Mucosa of descending colon (tissue), 3 donors: Measurements from ENCODE around the gene APOC3. TPM values are rescaled to one million over a fixed set of nuclear protein-coding genes. Genes with fewer than 3 reads are reported as not detected.

Experiments
- ATAC-seq: fragments of 200-7000 bp; cut with Tn5 transposase; one replicate; pipeline ENCODE4 v1.9.1; 2020; ENCODE audit warnings: mild to moderate bottlenecking, moderate library complexity
- DNase-seq, 3 donors: peaks; one replicate each; pipeline ENCODE4 v3.0.0-alpha.2; 2020
- H3K36me3 ChIP-seq: fragments of 200-600 bp; one replicate; pipeline ENCODE4 v1.8.0; 2021; ENCODE audit warnings: low read depth, mild to moderate bottlenecking
- H3K4me1 ChIP-seq: fragments of 200-600 bp; one replicate; pipeline ENCODE4 v1.8.0; 2021; ENCODE audit warnings: low read depth, mild to moderate bottlenecking
- H3K4me3 ChIP-seq: fragments of 200-600 bp; one replicate; pipeline ENCODE4 v1.8.0; 2021; ENCODE audit warnings: mild to moderate bottlenecking
- H3K9me3 ChIP-seq: fragments of 200-600 bp; one replicate; pipeline ENCODE4 v1.8.0; 2021; ENCODE audit warnings: mild to moderate bottlenecking
- intact Hi-C, 2 donors: fragments of 100-400 bp; cut with DNase I in 1 of 2; cut with micrococcal nuclease in 1 of 2; formaldehyde crosslinking; loops; one replicate each; pipeline versions ENCODE4 v1.11.0 to v1.11.1; 2022; cut with DNase I, micrococcal nuclease
- total RNA-seq, 3 donors: library from RNA; stranded (reverse); fragmentation: NEBNext Ultra II Directional in 2 of 3; extraction: Animal tissue kit (Norgen Biotek cat#: 25700) in 2 of 3; gene quantifications; one replicate each; pipeline versions ENCODE4 v1.2.1 to v1.2.4, GENCODE V29; 2021 to 2023
- TF ChIP-seq, protein P1 (sequence below): fragments of 200-600 bp; IDR thresholded peaks from one replicate; pipeline ENCODE4 v1.8.0; 2022; ENCODE audit warnings: antibody characterized with exemption, mild to moderate bottlenecking
- donor health status: DM: no; HTN: no; CAD: no; lungs with moderate emphysema.
- donor health status: DM: no; HTN: no; CAD: no.
- donor health status: DM: no; HTN: yes; CAD: no.

Gene APOC3
- total RNA-seq, 3 donors from 2014 or later: 0.60 TPM; not detected in 2

GRCh38 chr11:116869610-116870009 is 39.9 kb downstream of the APOC3 start:
- intact Hi-C loops: no loop called here
- no peaks in the 10 kb centered on the region for H3K4me1 ChIP-seq
- no peaks in the 10 kb centered on the region for H3K9me3 ChIP-seq
- DNase-seq (no peak), ATAC-seq (no peak)
- no peaks in the 10 kb centered on the region for H3K36me3 ChIP-seq
- TF ChIP-seq, protein P1, sequence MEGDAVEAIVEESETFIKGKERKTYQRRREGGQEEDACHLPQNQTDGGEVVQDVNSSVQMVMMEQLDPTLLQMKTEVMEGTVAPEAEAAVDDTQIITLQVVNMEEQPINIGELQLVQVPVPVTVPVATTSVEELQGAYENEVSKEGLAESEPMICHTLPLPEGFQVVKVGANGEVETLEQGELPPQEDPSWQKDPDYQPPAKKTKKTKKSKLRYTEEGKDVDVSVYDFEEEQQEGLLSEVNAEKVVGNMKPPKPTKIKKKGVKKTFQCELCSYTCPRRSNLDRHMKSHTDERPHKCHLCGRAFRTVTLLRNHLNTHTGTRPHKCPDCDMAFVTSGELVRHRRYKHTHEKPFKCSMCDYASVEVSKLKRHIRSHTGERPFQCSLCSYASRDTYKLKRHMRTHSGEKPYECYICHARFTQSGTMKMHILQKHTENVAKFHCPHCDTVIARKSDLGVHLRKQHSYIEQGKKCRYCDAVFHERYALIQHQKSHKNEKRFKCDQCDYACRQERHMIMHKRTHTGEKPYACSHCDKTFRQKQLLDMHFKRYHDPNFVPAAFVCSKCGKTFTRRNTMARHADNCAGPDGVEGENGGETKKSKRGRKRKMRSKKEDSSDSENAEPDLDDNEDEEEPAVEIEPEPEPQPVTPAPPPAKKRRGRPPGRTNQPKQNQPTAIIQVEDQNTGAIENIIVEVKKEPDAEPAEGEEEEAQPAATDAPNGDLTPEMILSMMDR: no peak
- no peak overlapping the region for H3K4me3 ChIP-seq

- intact Hi-C loops: no loop called here
Observed at GRCh38 chr11:116870054-116870453, 40.3 kb downstream of the APOC3 start.

GRCh38 chr11:116871248-116871647 is 41.5 kb downstream of the APOC3 start:
- TF ChIP-seq, protein P1: no peak
- DNase-seq (no peak), ATAC-seq (peak; percentile 78)
- Histone ChIP-seq H3K9me3 (no peaks in the 10 kb centered on the region), H3K36me3 (no peaks in the 10 kb centered on the region), H3K4me3 (no peak overlapping the region), H3K4me1 (no peaks in the 10 kb centered on the region)
- intact Hi-C loops: no loop called here

More at GRCh38 chr11:116870054-116870453, 40.3 kb downstream of the APOC3 start:
- no peaks in the 10 kb centered on the region for H3K36me3 ChIP-seq
- H3K4me3 ChIP-seq: no peak overlapping the region
- TF ChIP-seq, protein P1: no peak
- no peaks in the 10 kb centered on the region for H3K9me3 ChIP-seq
- DNase-seq: no peak
- H3K4me1 ChIP-seq: no peaks in the 10 kb centered on the region
- no peak for ATAC-seq

DNA sequence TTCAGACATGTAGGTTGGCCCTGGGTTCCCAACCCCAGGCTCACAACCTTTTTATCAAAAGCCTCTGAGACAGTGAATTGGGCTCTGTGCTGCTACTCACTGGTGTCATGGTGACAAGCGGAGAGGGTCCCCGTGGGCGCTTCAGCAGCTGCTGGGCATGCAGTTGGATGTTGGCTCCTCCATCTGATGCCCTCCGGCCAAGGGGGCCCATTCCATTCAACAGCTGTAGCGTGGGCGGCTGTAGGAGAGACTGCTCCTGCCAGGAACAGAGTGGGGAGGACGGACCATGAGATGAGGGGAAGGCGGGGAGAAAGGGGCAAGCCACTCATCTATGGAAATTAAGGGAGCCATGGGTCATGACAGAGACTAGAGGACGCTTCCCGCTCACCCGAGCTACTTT is 43.7 kb downstream of the APOC3 start:
- Histone ChIP-seq H3K4me3 (no peak overlapping the region), H3K4me1 (no peaks in the 10 kb centered on the region), H3K9me3 (no peaks in the 10 kb centered on the region), H3K36me3 (no peaks in the 10 kb centered on the region)
- DNase-seq: no peak
- TF ChIP-seq, protein P1: no peak
- intact Hi-C loops: no loop called here
- ATAC-seq: no peak

- intact Hi-C loops: no loop called here
- H3K36me3 ChIP-seq: no peaks in the 10 kb centered on the region
Observed at GRCh38 chr11:116874251-116874650, 44.5 kb downstream of the APOC3 start.

More at GRCh38 chr11:116874251-116874650, 44.5 kb downstream of the APOC3 start:
- Histone ChIP-seq H3K4me1 (no peaks in the 10 kb centered on the region), H3K9me3 (no peaks in the 10 kb centered on the region), H3K4me3 (no peak overlapping the region)
- ATAC-seq (peak; percentile 66), DNase-seq (no peak)
- TF ChIP-seq, protein P1: no peak
